Measurements from ENCODE around the gene GYPE.
A peak's percentile ranks its signal among the peaks of the same experiment; 100 is the strongest.
"Not testable (repeated sequence)": the region's sequence is repeated elsewhere in the genome, so short reads cannot be mapped to it uniquely, and the experiment has no call there.

GYPE gene

DNA sequence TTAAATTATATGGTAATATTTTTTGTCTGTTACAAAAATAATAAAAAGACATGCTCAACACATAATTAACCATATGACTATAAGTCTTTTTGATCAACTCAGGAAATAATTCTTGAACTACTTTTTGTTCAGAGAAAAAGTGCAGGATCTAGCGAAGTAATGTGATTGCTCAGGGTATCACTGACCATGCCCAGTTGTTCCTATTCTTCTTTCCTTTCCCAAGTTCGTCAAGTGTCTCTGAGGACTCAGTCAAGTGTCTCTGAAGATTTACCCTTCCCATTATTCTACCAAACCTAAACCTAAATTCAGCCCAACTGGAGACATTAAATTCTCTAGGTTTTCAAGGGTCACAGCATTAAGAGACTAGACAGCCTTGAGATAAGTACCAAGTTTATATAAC lies 5.5 kb upstream of the GYPE start:
- not testable (repeated sequence) for H3K9me3 ChIP-seq (ENCODE audit: low read length); H3K9me2 ChIP-seq (ENCODE audit: low read depth, low read length); H3K9ac ChIP-seq (ENCODE audit: low read length); H3K79me2 ChIP-seq (ENCODE audit: insufficient read depth, low read length); H3K4me3 ChIP-seq (ENCODE audit: low read depth, low read length, poor library complexity, severe bottlenecking); H3K36me3 ChIP-seq (ENCODE audit: insufficient read depth, low read length); H3K4me1 ChIP-seq (ENCODE audit: insufficient read depth, low read length, severe bottlenecking); H2AFZ ChIP-seq (ENCODE audit: low read length); H3F3A ChIP-seq (ENCODE audit: insufficient read depth, low read length); H3K4me2 ChIP-seq (ENCODE audit: low read length); H3K27me3 ChIP-seq (ENCODE audit: insufficient read depth, low read length); H4K20me1 ChIP-seq (ENCODE audit: insufficient read depth, low read length); H3K27ac ChIP-seq (ENCODE audit: low read depth, low read length, poor library complexity, severe bottlenecking)

DNA sequence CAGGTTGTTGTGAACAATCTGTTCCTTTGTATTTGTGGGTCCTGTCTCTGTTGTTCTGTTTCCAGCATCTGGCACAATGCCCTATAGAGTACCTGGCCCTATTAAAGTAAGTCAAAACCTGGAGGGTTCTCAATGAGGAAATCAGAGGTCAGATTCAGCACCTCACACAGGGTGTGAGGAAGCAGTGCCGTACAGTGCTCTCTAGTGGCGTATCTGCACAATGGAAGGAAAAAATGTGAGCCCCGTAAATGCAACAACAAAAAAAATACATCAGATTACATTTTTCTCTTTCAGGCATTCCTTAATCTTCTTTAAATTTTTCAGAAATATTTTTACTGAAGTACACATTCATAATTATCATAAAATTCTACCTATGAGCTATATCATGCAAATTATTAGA lies 2.5 kb upstream of the GYPE start:
- not testable (repeated sequence) for H3K27me3 ChIP-seq (ENCODE audit: insufficient read depth, low read length); H3K27ac ChIP-seq (ENCODE audit: low read depth, low read length, poor library complexity, severe bottlenecking); H3K4me2 ChIP-seq (ENCODE audit: low read length); H3K4me1 ChIP-seq (ENCODE audit: insufficient read depth, low read length, severe bottlenecking); H3K79me2 ChIP-seq (ENCODE audit: insufficient read depth, low read length); H3K9me3 ChIP-seq (ENCODE audit: low read length); H2AFZ ChIP-seq (ENCODE audit: low read length); H3K4me3 ChIP-seq (ENCODE audit: low read depth, low read length, poor library complexity, severe bottlenecking); H3K36me3 ChIP-seq (ENCODE audit: insufficient read depth, low read length); H3K9ac ChIP-seq (ENCODE audit: low read length); H4K20me1 ChIP-seq (ENCODE audit: insufficient read depth, low read length); H3K9me2 ChIP-seq (ENCODE audit: low read depth, low read length); H3F3A ChIP-seq (ENCODE audit: insufficient read depth, low read length)
- TF ChIP-seq, protein P1, sequence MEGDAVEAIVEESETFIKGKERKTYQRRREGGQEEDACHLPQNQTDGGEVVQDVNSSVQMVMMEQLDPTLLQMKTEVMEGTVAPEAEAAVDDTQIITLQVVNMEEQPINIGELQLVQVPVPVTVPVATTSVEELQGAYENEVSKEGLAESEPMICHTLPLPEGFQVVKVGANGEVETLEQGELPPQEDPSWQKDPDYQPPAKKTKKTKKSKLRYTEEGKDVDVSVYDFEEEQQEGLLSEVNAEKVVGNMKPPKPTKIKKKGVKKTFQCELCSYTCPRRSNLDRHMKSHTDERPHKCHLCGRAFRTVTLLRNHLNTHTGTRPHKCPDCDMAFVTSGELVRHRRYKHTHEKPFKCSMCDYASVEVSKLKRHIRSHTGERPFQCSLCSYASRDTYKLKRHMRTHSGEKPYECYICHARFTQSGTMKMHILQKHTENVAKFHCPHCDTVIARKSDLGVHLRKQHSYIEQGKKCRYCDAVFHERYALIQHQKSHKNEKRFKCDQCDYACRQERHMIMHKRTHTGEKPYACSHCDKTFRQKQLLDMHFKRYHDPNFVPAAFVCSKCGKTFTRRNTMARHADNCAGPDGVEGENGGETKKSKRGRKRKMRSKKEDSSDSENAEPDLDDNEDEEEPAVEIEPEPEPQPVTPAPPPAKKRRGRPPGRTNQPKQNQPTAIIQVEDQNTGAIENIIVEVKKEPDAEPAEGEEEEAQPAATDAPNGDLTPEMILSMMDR (IDR thresholded peaks at IDR 0.05; ENCODE audit: low read length): peak; percentile 41

DNA sequence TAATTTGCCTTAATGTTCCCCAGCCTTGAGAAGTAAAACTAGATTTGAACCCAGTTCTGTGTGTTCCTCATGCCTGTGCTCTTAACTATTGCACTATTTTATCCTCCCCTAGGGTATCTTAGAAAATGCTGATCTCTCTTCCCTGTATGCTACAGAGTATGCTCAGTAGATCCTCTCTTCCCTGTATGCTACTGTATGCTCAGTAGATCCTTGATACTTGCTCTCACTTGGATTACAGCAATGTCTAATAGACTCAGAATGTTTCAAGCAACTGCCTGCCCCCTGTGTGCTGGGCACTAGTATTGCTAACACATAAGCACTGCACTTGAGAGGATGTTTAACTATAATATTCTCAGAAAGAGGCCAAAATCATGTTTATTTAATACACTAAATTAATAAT lies 928 bp downstream of the GYPE start:
- H3K4me1 ChIP-seq (ENCODE audit: insufficient read depth, low read length, severe bottlenecking); H3K9me2 ChIP-seq (ENCODE audit: low read depth, low read length); H2AFZ ChIP-seq (ENCODE audit: low read length): not testable (repeated sequence)

DNA sequence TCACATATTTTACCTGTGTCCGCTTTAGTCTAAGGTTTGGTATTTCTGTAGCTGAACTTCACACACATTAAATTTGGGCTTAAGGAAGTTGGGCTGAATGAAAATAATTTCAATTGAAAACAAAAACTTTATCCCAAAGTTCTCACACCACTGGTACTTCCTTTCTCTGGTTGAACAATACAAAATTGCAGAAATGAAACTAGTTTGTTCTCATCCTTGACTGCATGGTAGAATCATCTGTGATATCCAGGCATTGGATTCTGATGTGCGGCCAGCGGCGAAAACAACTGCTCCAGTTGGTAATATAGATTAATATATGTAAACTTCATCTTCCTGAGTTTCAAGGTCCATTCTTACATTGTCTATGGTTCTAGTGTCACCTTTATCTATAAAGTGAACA lies 15.0 kb downstream of the GYPE start:
- not testable (repeated sequence) for H3K36me3 ChIP-seq (ENCODE audit: insufficient read depth, low read length); H3K9me2 ChIP-seq (ENCODE audit: low read depth, low read length); H3K27ac ChIP-seq (ENCODE audit: low read depth, low read length, poor library complexity, severe bottlenecking); H3K9me3 ChIP-seq (ENCODE audit: low read length); H3K27me3 ChIP-seq (ENCODE audit: insufficient read depth, low read length); H3K79me2 ChIP-seq (ENCODE audit: insufficient read depth, low read length); H3K4me2 ChIP-seq (ENCODE audit: low read length); H4K20me1 ChIP-seq (ENCODE audit: insufficient read depth, low read length); H3F3A ChIP-seq (ENCODE audit: insufficient read depth, low read length); H3K4me3 ChIP-seq (ENCODE audit: low read depth, low read length, poor library complexity, severe bottlenecking); H2AFZ ChIP-seq (ENCODE audit: low read length); H3K4me1 ChIP-seq (ENCODE audit: insufficient read depth, low read length, severe bottlenecking); H3K9ac ChIP-seq (ENCODE audit: low read length)

More for the DNA sequence above, 928 bp downstream of the GYPE start:
- H4K20me1 ChIP-seq (ENCODE audit: insufficient read depth, low read length); H3F3A ChIP-seq (ENCODE audit: insufficient read depth, low read length); H3K27me3 ChIP-seq (ENCODE audit: insufficient read depth, low read length); H3K36me3 ChIP-seq (ENCODE audit: insufficient read depth, low read length); H3K4me2 ChIP-seq (ENCODE audit: low read length); H3K9me3 ChIP-seq (ENCODE audit: low read length); H3K27ac ChIP-seq (ENCODE audit: low read depth, low read length, poor library complexity, severe bottlenecking); H3K4me3 ChIP-seq (ENCODE audit: low read depth, low read length, poor library complexity, severe bottlenecking); H3K9ac ChIP-seq (ENCODE audit: low read length); H3K79me2 ChIP-seq (ENCODE audit: insufficient read depth, low read length): not testable (repeated sequence)

DNA sequence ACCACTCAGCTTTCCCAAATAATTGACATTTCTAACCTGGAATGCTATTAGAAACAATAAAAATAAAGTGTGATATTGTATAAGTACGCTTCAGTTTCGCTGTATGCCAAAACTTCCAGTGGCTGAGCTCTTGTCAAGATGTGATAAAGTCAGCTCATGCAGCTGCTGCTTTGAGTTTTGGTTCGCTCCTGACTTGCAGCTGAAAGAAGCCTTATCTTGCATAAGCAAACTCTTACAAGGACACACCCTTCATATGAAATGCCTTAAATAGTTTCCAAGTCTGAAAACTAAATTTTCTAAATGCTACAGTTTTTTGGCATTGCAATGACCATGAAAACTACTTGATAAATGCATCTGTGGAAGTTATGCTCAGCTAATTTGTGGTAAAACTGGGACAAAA lies 17.2 kb downstream of the GYPE start:
- not testable (repeated sequence) for H3K4me2 ChIP-seq (ENCODE audit: low read length); H3K27ac ChIP-seq (ENCODE audit: low read depth, low read length, poor library complexity, severe bottlenecking); H3K9me3 ChIP-seq (ENCODE audit: low read length)

DNA sequence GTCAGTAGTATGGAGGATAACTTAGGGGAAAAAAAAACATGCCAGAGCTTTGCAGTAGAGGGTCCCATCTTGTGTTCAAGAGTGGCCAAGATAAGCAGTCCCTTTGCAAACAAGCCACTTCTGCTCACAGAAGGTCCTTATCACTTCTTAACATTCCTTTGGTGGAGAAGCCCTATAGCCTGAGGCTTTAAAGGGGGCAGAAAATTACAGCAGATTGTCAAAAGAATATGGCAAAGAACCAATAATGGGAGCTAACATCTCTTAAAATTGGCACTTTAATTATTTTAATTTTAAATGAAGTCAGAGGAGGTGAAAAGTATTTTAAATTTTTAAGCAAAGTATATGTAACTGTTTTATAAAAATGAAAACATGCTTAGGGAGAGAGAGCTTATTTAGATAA lies 20.4 kb downstream of the GYPE start:
- H3K4me3 ChIP-seq (ENCODE audit: low read depth, low read length, poor library complexity, severe bottlenecking): not testable (repeated sequence)

More for the DNA sequence above, 17.2 kb downstream of the GYPE start:
- H3K79me2 ChIP-seq (ENCODE audit: insufficient read depth, low read length); H3K4me3 ChIP-seq (ENCODE audit: low read depth, low read length, poor library complexity, severe bottlenecking); H3K36me3 ChIP-seq (ENCODE audit: insufficient read depth, low read length); H3K4me1 ChIP-seq (ENCODE audit: insufficient read depth, low read length, severe bottlenecking); H4K20me1 ChIP-seq (ENCODE audit: insufficient read depth, low read length); H2AFZ ChIP-seq (ENCODE audit: low read length); H3K9ac ChIP-seq (ENCODE audit: low read length); H3F3A ChIP-seq (ENCODE audit: insufficient read depth, low read length); H3K9me2 ChIP-seq (ENCODE audit: low read depth, low read length); H3K27me3 ChIP-seq (ENCODE audit: insufficient read depth, low read length): not testable (repeated sequence)

More for the DNA sequence above, 20.4 kb downstream of the GYPE start:
- H3K9ac ChIP-seq (ENCODE audit: low read length); H3K4me2 ChIP-seq (ENCODE audit: low read length); H4K20me1 ChIP-seq (ENCODE audit: insufficient read depth, low read length); H3K9me3 ChIP-seq (ENCODE audit: low read length); H3F3A ChIP-seq (ENCODE audit: insufficient read depth, low read length); H3K27ac ChIP-seq (ENCODE audit: low read depth, low read length, poor library complexity, severe bottlenecking); H3K9me2 ChIP-seq (ENCODE audit: low read depth, low read length); H3K79me2 ChIP-seq (ENCODE audit: insufficient read depth, low read length); H3K36me3 ChIP-seq (ENCODE audit: insufficient read depth, low read length); H3K4me1 ChIP-seq (ENCODE audit: insufficient read depth, low read length, severe bottlenecking); H2AFZ ChIP-seq (ENCODE audit: low read length); H3K27me3 ChIP-seq (ENCODE audit: insufficient read depth, low read length): not testable (repeated sequence)
